IPS DF 6.9 (cell line): ENCODE results near the gene PLB1.

ENCODE experiments used
- DNase-seq: peaks from one replicate; pipeline ENCODE4 v3.0.0-alpha.2; 2013; ENCODE audit warnings: low read depth, low spot score
- H3K27ac ChIP-seq: one replicate; pipeline ENCODE4 v1.5.1; 2013; ENCODE audit warnings: low read length, control low read depth
- H3K27me3 ChIP-seq: 2 replicates; pipeline ENCODE4 v1.6.1; 2013; ENCODE audit warnings: mild to moderate bottlenecking, low read length; ENCODE audit not compliant: control insufficient read depth, insufficient read depth
- H3K36me3 ChIP-seq: 2 replicates; pipeline ENCODE4 v1.6.1; 2013; ENCODE audit warnings: low read length; ENCODE audit not compliant: control insufficient read depth, insufficient read depth
- H3K4me1 ChIP-seq: 2 replicates; pipeline ENCODE4 v1.6.1; 2013; ENCODE audit warnings: low read length; ENCODE audit not compliant: control insufficient read depth, insufficient read depth
- H3K4me3 ChIP-seq: 2 replicates; pipeline ENCODE4 v1.5.1; 2013; ENCODE audit warnings: mild to moderate bottlenecking, low read length
- H3K9me3 ChIP-seq: 2 replicates; pipeline ENCODE4 v1.6.1; 2013; ENCODE audit warnings: low read length, inconsistent platforms; ENCODE audit not compliant: control insufficient read depth, insufficient read depth
- WGBS: extraction: QIAGEN DNeasy Blood & Tissue Kit; methylation state at CpG from one replicate; pipeline ENCODE4 v1.1.7; 2013; ENCODE audit warnings: mixed read lengths, missing lambda C conversion rate; ENCODE audit not compliant: insufficient read length, insufficient coverage; 5-methylcytosine and 5-hydroxymethylcytosine counted together

The PLB1 gene

DNA sequence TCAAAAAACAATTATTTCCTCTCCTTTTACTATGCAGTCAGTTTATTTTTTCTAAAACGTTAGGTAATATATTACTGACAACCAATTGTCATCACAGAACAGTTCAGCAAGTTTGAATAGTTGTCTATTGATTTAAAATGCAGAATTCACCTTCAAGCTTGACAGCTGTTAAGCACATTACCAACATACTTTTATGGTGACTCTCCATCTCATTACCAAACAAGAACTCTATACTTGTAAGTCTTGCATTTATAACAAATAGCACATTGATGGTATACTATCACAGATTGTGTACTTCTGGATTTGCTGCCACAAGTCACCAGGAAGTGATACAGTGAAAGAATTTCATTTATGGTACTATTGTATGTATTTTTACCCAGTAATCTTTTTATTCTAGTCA is 156.4 kb downstream of the PLB1 start:
- Histone ChIP-seq H3K27me3 (no peaks in the 10 kb centered on the region), H3K36me3 (no peaks in the 10 kb centered on the region), H3K9me3 (no peaks in the 10 kb centered on the region), H3K4me1 (no peaks in the 10 kb centered on the region), H3K4me3 (no peak overlapping the region), H3K27ac (no peak overlapping the region)
- WGBS, result 100% methylated on average over 1 of the region's 1 CpG
- DNase-seq, result no peak

DNA sequence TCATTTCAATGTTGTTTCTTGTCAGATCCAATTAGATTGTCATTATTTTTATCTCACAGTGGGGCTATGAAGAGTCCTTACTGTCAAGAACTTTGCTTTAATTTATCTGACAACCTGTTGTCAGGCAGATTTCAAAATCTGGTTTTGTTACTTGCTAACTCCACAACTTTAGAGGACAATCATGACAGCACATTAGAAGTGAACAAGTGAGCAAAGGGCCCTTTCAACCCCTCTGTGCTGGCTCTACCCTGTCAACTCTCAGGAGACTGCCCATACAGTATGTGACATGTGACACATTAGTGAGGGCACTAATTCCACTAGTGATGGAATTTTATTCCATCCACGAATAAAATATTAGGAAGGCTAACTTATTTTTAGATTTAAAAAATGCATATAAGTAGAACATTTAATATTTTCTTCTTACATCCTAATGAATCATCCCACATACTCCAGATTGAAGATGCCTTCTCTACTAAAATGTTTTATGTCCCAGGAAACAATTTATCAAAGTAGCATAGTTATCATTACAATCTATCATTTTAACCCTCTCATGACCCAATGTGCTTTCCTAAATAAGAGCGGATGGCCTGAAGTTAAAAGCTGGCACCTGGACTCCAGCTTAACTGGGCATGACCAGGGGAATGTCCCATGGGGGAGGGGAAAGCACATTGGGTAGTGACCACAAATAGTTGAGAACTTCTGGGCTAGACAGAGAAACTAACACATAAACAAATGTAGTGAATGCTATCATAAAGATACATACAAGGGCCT is 158.2 kb downstream of the PLB1 start:
- no peaks in the 10 kb centered on the region for H3K9me3 ChIP-seq
- DNase-seq, result no peak
- no peaks in the 10 kb centered on the region for H3K36me3 ChIP-seq
- no peaks in the 10 kb centered on the region for H3K27me3 ChIP-seq
- no peak overlapping the region for H3K4me3 ChIP-seq
- WGBS, result no CpG with 5 or more reads among the region's 2 CpGs
- no peaks in the 10 kb centered on the region for H3K4me1 ChIP-seq
- H3K27ac ChIP-seq, result no peak overlapping the region

DNA sequence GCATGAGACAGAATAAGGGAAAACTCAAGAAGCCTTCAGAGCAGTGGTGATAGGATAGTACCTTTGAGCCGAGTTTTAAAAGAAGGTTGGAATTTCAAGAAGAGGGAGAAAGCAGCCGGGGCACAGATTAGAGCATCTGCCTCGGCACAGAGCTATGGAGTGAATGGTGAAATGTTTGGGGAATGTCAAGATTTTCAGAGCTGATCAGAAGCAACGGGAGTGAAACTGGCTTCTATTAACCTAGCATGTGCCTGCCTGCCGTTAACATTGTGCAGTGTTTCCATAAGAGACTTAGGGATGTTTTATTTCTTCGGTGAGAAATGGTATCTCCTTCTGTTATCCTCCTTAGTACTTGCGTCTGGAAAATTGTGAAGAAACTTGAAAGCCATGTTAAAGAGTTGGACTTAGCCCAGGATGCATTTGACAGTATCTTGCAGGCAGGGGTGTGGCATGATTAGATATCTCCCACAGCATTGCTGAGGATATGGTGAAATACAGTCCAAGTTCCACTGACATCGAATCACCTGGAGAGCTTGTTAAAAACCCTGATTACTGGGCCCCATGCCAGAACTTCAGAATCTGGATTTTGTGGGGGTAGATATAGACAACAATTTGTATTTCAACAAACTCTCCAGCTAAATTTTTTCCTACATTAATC is 158.9 kb downstream of the PLB1 start:
- H3K36me3 ChIP-seq, result no peaks in the 10 kb centered on the region
- WGBS, result no CpG with 5 or more reads among the region's 8 CpGs
- H3K4me1 ChIP-seq, result no peaks in the 10 kb centered on the region
- no peak overlapping the region for H3K4me3 ChIP-seq
- DNase-seq, result no peak
- H3K27ac ChIP-seq, result no peak overlapping the region
- no peaks in the 10 kb centered on the region for H3K9me3 ChIP-seq
- H3K27me3 ChIP-seq, result no peaks in the 10 kb centered on the region

DNA sequence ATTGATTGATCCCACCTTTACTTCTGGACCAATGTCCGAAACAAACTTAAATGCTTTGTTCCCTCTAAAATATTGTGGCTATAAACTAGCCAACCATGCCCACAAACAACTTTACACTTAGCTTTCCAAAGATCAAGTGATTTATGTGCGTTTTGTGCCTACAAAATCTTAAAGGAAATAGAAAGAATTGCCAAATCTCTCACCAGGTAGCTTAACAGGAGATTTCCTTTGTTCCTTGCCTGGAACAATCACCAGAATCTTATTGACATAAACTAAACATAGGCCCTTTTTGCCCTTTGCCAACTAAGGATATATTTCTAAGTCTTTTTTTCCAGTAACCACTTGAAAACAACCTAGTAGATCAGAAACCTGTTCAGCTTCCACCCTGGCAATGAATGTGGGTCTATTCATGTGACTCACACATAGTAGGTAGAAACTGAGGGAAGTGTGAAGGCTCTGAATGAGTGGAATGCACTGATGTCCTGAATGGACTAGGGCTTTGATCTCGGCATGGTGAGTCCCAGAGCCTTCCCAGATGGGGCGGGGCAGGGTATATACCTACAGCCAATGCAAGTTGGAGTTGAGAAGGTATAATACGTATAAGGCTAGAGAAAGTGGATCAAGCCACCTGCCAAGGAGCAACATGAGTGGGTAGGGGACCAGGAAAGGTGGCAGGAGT is 161.2 kb downstream of the PLB1 start:
- DNase-seq, result no peak
- no peaks in the 10 kb centered on the region for H3K9me3 ChIP-seq
- H3K36me3 ChIP-seq, result no peaks in the 10 kb centered on the region
- no peaks in the 10 kb centered on the region for H3K27me3 ChIP-seq
- H3K4me3 ChIP-seq, result no peak overlapping the region
- H3K4me1 ChIP-seq, result no peaks in the 10 kb centered on the region
- H3K27ac ChIP-seq, result no peak overlapping the region
- WGBS, result no CpG with 5 or more reads among the region's 5 CpGs

DNA sequence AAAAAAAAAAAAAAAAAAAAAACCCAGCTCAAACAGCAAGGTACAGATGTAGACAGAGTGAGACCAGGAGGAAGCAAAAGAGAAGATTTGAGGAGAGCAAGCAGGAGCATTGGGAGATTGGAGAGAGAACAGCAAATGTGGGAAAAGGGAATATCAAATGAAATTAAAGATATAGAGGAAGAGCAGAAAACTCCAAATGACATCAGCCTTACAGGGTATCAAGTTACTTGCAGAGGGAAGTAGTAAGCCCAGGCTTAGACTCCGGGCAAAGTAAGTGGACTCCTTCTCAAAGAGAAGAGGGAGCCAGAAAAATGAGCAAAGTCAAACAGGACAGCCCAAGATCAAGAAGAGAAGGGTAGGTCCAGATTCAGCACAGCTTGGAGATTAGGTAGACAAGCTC is 162.5 kb downstream of the PLB1 start:
- H3K4me1 ChIP-seq, result no peaks in the 10 kb centered on the region
- no peaks in the 10 kb centered on the region for H3K9me3 ChIP-seq
- no peaks in the 10 kb centered on the region for H3K36me3 ChIP-seq
- no peak overlapping the region for H3K4me3 ChIP-seq
- H3K27ac ChIP-seq, result no peak overlapping the region
- DNase-seq, result no peak
- no CpG with 5 or more reads among the region's 1 CpG for WGBS
- H3K27me3 ChIP-seq, result no peaks in the 10 kb centered on the region

DNA sequence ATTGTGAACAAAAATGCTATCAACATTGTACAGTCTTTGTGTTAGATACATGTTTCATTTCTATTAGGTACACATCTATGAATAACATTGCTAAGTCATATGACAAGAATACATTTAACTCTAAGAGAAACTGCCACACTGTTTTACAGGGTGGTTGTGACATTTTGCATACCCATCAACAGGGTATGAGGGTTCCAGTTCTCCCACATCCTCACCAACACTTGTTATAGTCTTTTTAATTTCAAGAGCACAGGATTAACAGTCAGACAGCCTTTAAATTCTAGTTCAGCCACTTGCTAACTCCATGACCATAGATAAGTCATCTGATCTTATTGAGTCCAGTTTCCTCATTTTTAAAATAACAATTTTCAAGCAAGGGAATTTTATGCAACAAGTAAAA is 163.3 kb downstream of the PLB1 start:
- H3K4me1 ChIP-seq, result no peaks in the 10 kb centered on the region
- no peak overlapping the region for H3K27ac ChIP-seq
- H3K9me3 ChIP-seq, result no peaks in the 10 kb centered on the region
- no peak for DNase-seq
- H3K4me3 ChIP-seq, result no peak overlapping the region
- no peaks in the 10 kb centered on the region for H3K27me3 ChIP-seq
- H3K36me3 ChIP-seq, result no peaks in the 10 kb centered on the region

DNA sequence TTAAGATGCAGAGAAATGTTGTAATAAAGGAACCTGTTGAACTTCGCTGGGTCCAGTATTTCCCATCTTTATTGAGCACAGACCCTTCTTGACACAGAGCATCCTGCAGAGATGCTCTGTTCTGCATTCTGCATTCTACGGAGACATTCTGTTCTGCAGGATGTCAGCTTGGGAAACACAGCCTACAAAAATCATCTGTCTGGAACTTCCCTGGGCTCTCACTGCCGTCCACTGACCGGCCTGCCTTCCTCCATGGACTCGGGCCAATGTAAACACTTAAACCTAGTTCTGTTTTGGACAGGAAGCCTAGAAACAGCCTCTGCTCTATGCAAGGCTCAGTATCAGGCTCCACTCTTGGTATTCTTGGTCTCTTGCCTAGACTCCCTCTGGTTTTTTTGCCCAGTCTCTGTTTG is 165.7 kb downstream of the PLB1 start:
- Histone ChIP-seq H3K27ac (no peak overlapping the region), H3K4me1 (no peaks in the 10 kb centered on the region), H3K9me3 (no peaks in the 10 kb centered on the region), H3K36me3 (no peaks in the 10 kb centered on the region), H3K27me3 (no peaks in the 10 kb centered on the region), H3K4me3 (no peak overlapping the region)
- DNase-seq, result no peak
- no CpG with 5 or more reads among the region's 5 CpGs for WGBS

DNA sequence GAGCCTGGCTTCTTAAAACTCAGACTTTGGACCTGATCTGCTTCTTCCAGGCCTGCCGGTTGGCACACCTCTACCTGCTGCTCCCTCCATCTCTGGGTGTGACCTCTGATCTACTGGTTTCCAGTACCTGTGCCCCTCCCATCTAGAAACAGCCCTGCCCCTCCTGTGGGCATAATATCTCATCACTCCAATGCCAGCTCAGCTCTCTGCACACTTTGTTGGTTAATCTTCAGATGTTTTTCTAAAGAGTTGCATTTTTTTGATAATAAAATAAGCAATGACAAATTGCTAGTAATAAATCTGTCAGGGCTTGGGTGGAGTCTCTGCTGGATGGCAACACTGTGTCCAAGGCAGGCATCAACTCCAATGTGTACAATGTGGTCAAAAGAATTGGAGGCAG is 166.2 kb downstream of the PLB1 start:
- no peaks in the 10 kb centered on the region for H3K4me1 ChIP-seq
- DNase-seq, result no peak
- H3K27ac ChIP-seq, result no peak overlapping the region
- WGBS, result no CpG with 5 or more reads among the region's 1 CpG
- H3K36me3 ChIP-seq, result no peaks in the 10 kb centered on the region
- H3K27me3 ChIP-seq, result no peaks in the 10 kb centered on the region
- no peaks in the 10 kb centered on the region for H3K9me3 ChIP-seq
- no peak overlapping the region for H3K4me3 ChIP-seq

DNA sequence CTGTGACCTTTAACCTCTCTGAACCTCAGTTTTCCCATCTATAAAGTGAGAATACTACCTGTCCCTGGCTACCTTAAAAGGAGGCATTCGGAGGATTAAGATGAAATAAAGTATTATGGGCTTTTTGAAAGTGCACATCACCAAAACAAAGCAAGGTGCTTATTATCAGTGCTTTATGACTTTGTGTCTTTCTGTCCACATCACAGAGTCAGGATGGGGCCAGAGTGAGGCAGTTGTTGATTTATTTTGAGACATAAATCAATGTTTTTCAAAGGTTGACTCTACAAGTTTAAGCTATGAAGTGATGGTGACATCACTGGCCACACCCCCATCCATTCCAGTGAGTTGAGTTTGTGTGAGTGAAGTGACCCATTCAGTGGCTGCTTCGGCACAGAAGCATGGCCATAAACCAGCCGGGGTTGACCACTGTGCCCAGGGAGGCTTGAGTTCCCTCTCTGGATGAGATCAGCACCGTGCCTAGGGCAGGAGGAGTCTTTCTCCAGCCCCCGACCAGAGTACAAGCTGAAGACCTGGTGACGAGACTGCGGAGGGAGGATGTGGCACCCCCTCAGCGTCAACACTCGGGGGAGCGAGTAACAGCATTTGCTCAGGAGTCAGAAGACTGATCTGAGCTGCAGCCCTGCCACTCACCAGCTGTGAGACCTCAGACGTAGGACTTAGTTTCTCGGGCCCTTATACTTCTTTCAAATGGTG is 166.8 kb downstream of the PLB1 start:
- Histone ChIP-seq H3K4me1 (no peaks in the 10 kb centered on the region), H3K27me3 (no peaks in the 10 kb centered on the region), H3K9me3 (no peaks in the 10 kb centered on the region), H3K27ac (no peak overlapping the region), H3K36me3 (no peaks in the 10 kb centered on the region), H3K4me3 (no peak overlapping the region)
- DNase-seq, result no peak
- WGBS, result no CpG with 5 or more reads among the region's 12 CpGs

DNA sequence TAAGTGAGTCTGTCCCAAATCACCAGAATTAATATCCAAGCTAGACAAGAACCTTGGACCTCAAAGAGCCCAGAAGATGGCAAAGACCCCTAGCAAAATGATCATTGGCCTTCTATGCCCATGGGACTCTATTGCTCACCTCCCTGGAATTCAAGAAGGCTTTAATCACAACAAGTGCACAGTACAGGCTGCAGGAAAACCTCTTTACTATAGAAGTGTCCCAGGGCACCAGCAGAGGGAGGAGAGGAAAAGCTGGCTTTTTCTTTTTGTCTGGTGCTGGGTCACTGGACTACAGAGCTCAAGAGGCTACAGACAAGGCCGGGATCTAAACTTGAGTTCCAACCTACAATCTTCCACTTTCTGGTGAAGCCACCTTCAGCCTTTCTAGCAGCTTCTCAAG is 167.5 kb downstream of the PLB1 start:
- DNase-seq, result no peak
- no peaks in the 10 kb centered on the region for H3K4me1 ChIP-seq
- H3K27me3 ChIP-seq, result no peaks in the 10 kb centered on the region
- no CpG with 5 or more reads among the region's 1 CpG for WGBS
- H3K9me3 ChIP-seq, result no peaks in the 10 kb centered on the region
- H3K4me3 ChIP-seq, result no peak overlapping the region
- no peak overlapping the region for H3K27ac ChIP-seq
- no peaks in the 10 kb centered on the region for H3K36me3 ChIP-seq
